HepG2 (cell line): Measurements from ENCODE around the gene PPP6R2. TPM values are rescaled to one million over a fixed set of nuclear protein-coding genes. Genes with fewer than 3 reads are reported as not detected.

Source experiments
- ATAC-seq: fragments of 200-7000 bp; cut with Tn5 transposase; 3 replicates; pipeline ENCODE4 v1.9.1; 2020; ENCODE audit warnings: mild to moderate bottlenecking, moderate library complexity
- BruUV-seq: library from RNA; stranded (reverse); fragments of 400-500 nt; replicated peaks from 2 replicates; lab custom pipeline; 2021; lab: Mats Ljungman, UMichigan
- CTCF ChIA-PET: fragments of 300-600 bp; formaldehyde crosslinking; extraction: SDS; loops from one replicate; lab custom pipeline; 2021; ENCODE audit warnings: low total read pairs, inconsistent platforms, low intra/inter-chr PET ratio; lab: Yijun Ruan, JAX
- POLR2A ChIA-PET: fragments of 350-600 bp; sonication (Branson Sonifier 250); formaldehyde crosslinking; loops from one replicate; lab custom pipeline; 2020; ENCODE audit warnings: antibody characterized with exemption, inconsistent platforms; lab: Yijun Ruan, JAX
- DNase-seq: peaks from one replicate; pipeline ENCODE4 v3.0.0-alpha.2; 2015; ENCODE audit warnings: low spot score
- FAIRE-seq: peaks from 3 replicates; lab custom pipeline; 2011; peaks lifted over from hg19 to GRCh38; lab: Jason Lieb, UNC
- H2AFZ ChIP-seq: one replicate; pipeline ENCODE4 v1.6.1; 2011; ENCODE audit warnings: low read length, inconsistent platforms
- H3K27ac ChIP-seq: fragments of 300-600 bp; 3 replicates; pipeline ENCODE4 v1.8.0; 2011; ENCODE audit warnings: mixed run types, mild to moderate bottlenecking, mixed read lengths, low read length, inconsistent platforms; ENCODE audit not compliant: insufficient read depth; ENCODE audit errors: extremely low read length
- H3K27me3 ChIP-seq, 2 experiments: fragments of 200-600 bp in 1 of 2; 2 replicates in 1 of 2; 3 replicates in 1 of 2; pipeline versions ENCODE4 v1.6.0 to v1.8.0; 2011; ENCODE audit warnings: low read length in 2 of 2, mild to moderate bottlenecking in 2 of 2, moderate library complexity in 2 of 2, inconsistent platforms in 1 of 2; ENCODE audit not compliant: insufficient read depth in 2 of 2, control insufficient read depth in 1 of 2
- H3K36me3 ChIP-seq, 2 experiments: fragments of 200-600 bp in 1 of 2; replicated peaks in 1 of 2; 2 replicates in 1 of 2; 3 replicates in 1 of 2; pipeline versions ENCODE4 v1.5.1 to v1.8.0; 2011; ENCODE audit warnings: low read length in 2 of 2, inconsistent platforms in 1 of 2; ENCODE audit not compliant: insufficient read depth in 2 of 2, control insufficient read depth in 1 of 2
- H3K4me1 ChIP-seq: 2 replicates; pipeline ENCODE4 v1.5.1; 2012; ENCODE audit warnings: low read length, inconsistent platforms; ENCODE audit not compliant: insufficient read depth
- H3K4me2 ChIP-seq: 2 replicates; pipeline ENCODE4 v1.6.0; 2011; ENCODE audit warnings: low read depth, low read length, inconsistent platforms
- H3K4me3 ChIP-seq, 3 experiments: fragments of 200-600 bp in 1 of 3; sonication (generic), shearing (Covaris generic) in 1 of 3; replicated peaks in 1 of 3; 2 replicates each; pipeline ENCODE4 v1.5.1; 2011 to 2016; ENCODE audit warnings: low read length in 3 of 3, inconsistent platforms in 2 of 3, low read depth in 2 of 3, mild to moderate bottlenecking in 2 of 3, control low read depth in 1 of 3, mixed read lengths in 1 of 3; ENCODE audit not compliant: insufficient read depth in 1 of 3
- H3K79me2 ChIP-seq: one replicate; pipeline ENCODE4 v1.6.1; 2011; ENCODE audit warnings: low read length, inconsistent platforms; ENCODE audit not compliant: insufficient read depth
- H3K9ac ChIP-seq: 2 replicates; pipeline ENCODE4 v1.6.0; 2011; ENCODE audit warnings: mild to moderate bottlenecking, low read depth, low read length, inconsistent platforms; ENCODE audit not compliant: insufficient read depth
- H3K9me3 ChIP-seq: 2 replicates; pipeline ENCODE4 v1.5.1; 2012; ENCODE audit warnings: mild to moderate bottlenecking, low read length
- H4K20me1 ChIP-seq: 2 replicates; pipeline ENCODE4 v1.6.0; 2011; ENCODE audit warnings: inconsistent platforms, mild to moderate bottlenecking, low read length, moderate library complexity; ENCODE audit not compliant: insufficient read depth
- FOXP4 ChIP-seq: sonication (generic); formaldehyde crosslinking; IDR thresholded peaks from 2 replicates; pipeline ENCODE4 v1.4.0; 2020; ENCODE audit warnings: missing genetic modification reagents
- MAFK ChIP-seq, 2 experiments: IDR thresholded peaks in 1 of 2; conservative IDR thresholded peaks in 1 of 2; 2 replicates each; pipeline ENCODE4 v1.6.1; 2011; ENCODE audit warnings: improper control_type of control experiment in 2 of 2, low read length in 2 of 2
- MIER3 ChIP-seq: IDR thresholded peaks from 2 replicates; pipeline ENCODE4 v1.6.1; 2016; ENCODE audit warnings: missing compliant biosample characterization, borderline replicate concordance
- PREB ChIP-seq: sonication (generic); formaldehyde crosslinking; IDR thresholded peaks from 2 replicates; pipeline ENCODE4 v1.4.0; 2020; ENCODE audit warnings: missing genetic modification reagents
- THAP11 ChIP-seq: IDR thresholded peaks from 2 replicates; pipeline ENCODE4 v1.6.1; 2016; ENCODE audit warnings: missing biosample characterization, missing genetic modification reagents
- TRIM24 ChIP-seq: sonication (generic); formaldehyde crosslinking; IDR thresholded peaks from 2 replicates; pipeline ENCODE4 v1.8.0; 2022; ENCODE audit warnings: mild to moderate bottlenecking, missing genetic modification reagents
- ZNF546 ChIP-seq: sonication (generic); formaldehyde crosslinking; conservative IDR thresholded peaks from 2 replicates; pipeline ENCODE4 v1.8.1; 2023; ENCODE audit warnings: mild to moderate bottlenecking, missing genetic modification reagents
- WGBS: methylation state at CpG from one replicate; pipeline ENCODE4 v1.1.6; 2017; ENCODE audit warnings: low lambda C conversion rate; 5-methylcytosine and 5-hydroxymethylcytosine counted together
- in situ Hi-C: cut with HindIII; loops from 2 replicates; pipeline ENCODE4 v1.10.0; 2017; ENCODE audit warnings: low pct_unique_long_range_greater_than_20kb; ENCODE audit not compliant: extremely low pct_ligation_motif_present
- intact Hi-C: fragments of 100-400 bp; cut with micrococcal nuclease; formaldehyde crosslinking; loops from one replicate; pipeline ENCODE4 v1.10.0; 2022; ENCODE audit not compliant: unreplicated experiment
- polyA plus RNA-seq, 8 experiments: library from polyadenylated mRNA; depleted of rRNA in 3 of 8; stranded (reverse) in 7 of 8; unstranded in 1 of 8; fragments of >200 nt; fragmentation: Illumina TruSeq in 4 of 8; extraction: Trizol in 4 of 8; gene quantifications; 2 replicates each; pipeline versions ENCODE4 v1.2.1 to v1.2.3, GENCODE V29; 2011 to 2016; ENCODE audit warnings: low read depth in 4 of 8, missing spikeins in 1 of 8, mixed read lengths in 1 of 8; ENCODE audit not compliant: insufficient read depth in 1 of 8
- total RNA-seq, 5 experiments: library from RNA; depleted of rRNA; stranded (reverse); fragments of >200 nt; fragmentation: Illumina TruSeq; extraction: Trizol; gene quantifications; 2 replicates each; pipeline ENCODE4 v1.2.3, GENCODE V29; 2016; ENCODE audit warnings: low read depth in 1 of 5

The PPP6R2 gene
- total and polyA plus RNA-seq, 2 of the 13 experiments (the other 11 are each of a cell fraction or from before 2014, with no cell fraction given) = 55.0 to 102 TPM

GRCh38 chr22:50418624-50419023 is 75.5 kb downstream of the PPP6R2 start:
- no peak for DNase-seq
- BruUV-seq = no TSS peak
- Histone ChIP-seq H3K27me3 (no peaks in the 10 kb centered on the region), H3K4me2 (no peak overlapping the region), H3K9ac (no peak overlapping the region), H3K4me1 (no peaks in the 10 kb centered on the region), H4K20me1 (no peaks in the 10 kb centered on the region), H3K9me3 (no peaks in the 10 kb centered on the region), H2AFZ (no peak overlapping the region), H3K4me3 (no peak overlapping the region), H3K27ac (no peak overlapping the region), H3K79me2 (no peaks in the 10 kb centered on the region)
- intact Hi-C loops (no loop called here), in situ Hi-C loops (no loop called here)
- 94% methylated on average over 1 of the region's 5 CpGs for WGBS
- CTCF ChIA-PET = no interaction called here
- POLR2A ChIA-PET = no interaction called here
- FAIRE-seq = no peak
- no peak for ATAC-seq
- TF ChIP-seq FOXP4 (CRISPR knock-in tag) = no peak
- no peak for TF ChIP-seq MIER3 (CRISPR knock-in tag)
- TF ChIP-seq PREB = no peak
- no peak for TF ChIP-seq MAFK (conservative IDR thresholded peaks at IDR 0.05 in 1 of 2, IDR thresholded peaks at IDR 0.05 in 1 of 2; ENCODE audit: low read length in 2 of 2)
- TF ChIP-seq THAP11 = no peak
- no peak for TF ChIP-seq ZNF546
- TF ChIP-seq TRIM24 (CRISPR knock-in tag) = no peak
- TF ChIP-seq, all 625 proteins: peak for 0
- H3K36me3 ChIP-seq = peaks cover 69 to 90% of the 10 kb centered on the region in 2 experiments
